Gastrocnemius medialis (tissue), 4 donors: ENCODE measurements around the gene CFAP46. TPM values are rescaled to one million over a fixed set of nuclear protein-coding genes. Genes with fewer than 3 reads are reported as not detected.
"Not testable (repeated sequence)": the region's sequence is repeated elsewhere in the genome, so short reads cannot be mapped to it uniquely, and the experiment has no call there.

Source experiments
- ATAC-seq, 2 donors: fragments of 150-250 bp; one replicate each; pipeline ENCODE4 v1.9.1; 2016
- DNase-seq, 2 donors: peaks; one replicate each; pipeline ENCODE4 v3.0.0-alpha.2; 2019
- H3K27ac ChIP-seq, 4 donors: fragments of 200-600 bp; sonication (generic); 1 replicate in 1 of 4; 2 replicates in 3 of 4; pipeline ENCODE4 v1.5.1; 2016 to 2018; ENCODE audit warnings: mild to moderate bottlenecking in 2 of 4, moderate library complexity in 1 of 4
- H3K27me3 ChIP-seq, 3 donors: fragments of 200-600 bp; sonication (generic) in 2 of 3; 1 replicate in 1 of 3; 2 replicates in 2 of 3; pipeline versions ENCODE4 v1.5.1 to v1.6.0; 2016 to 2019; ENCODE audit warnings: mild to moderate bottlenecking in 1 of 3, moderate library complexity in 1 of 3
- H3K36me3 ChIP-seq, 2 donors: fragments of 200-600 bp; sonication (generic) in 1 of 2; one replicate each; pipeline ENCODE4 v1.5.1; 2017 to 2018
- H3K4me1 ChIP-seq, 2 donors: fragments of 200-600 bp; sonication (generic) in 1 of 2; one replicate each; pipeline ENCODE4 v1.5.1; 2016 to 2017; ENCODE audit warnings: mild to moderate bottlenecking in 2 of 2
- H3K4me3 ChIP-seq, 4 donors: fragments of 200-600 bp; sonication (generic) in 3 of 4; 1 replicate in 1 of 4; 2 replicates in 3 of 4; pipeline ENCODE4 v1.5.1; 2016 to 2019; ENCODE audit warnings: mild to moderate bottlenecking in 2 of 4
- H3K9me3 ChIP-seq, 3 donors: fragments of 200-600 bp; sonication (generic) in 2 of 3; 1 replicate in 1 of 3; 2 replicates in 2 of 3; pipeline ENCODE4 v1.5.1; 2016 to 2019
- POLR2A ChIP-seq, 2 donors: fragments of 450-650 bp; IDR thresholded peaks; one replicate each; pipeline ENCODE4 v1.6.1; 2017; ENCODE audit warnings: antibody characterized with exemption in 2 of 2, mild to moderate bottlenecking in 2 of 2, moderate library complexity in 2 of 2
- in situ Hi-C, 4 donors: fragments of 200-750 bp; cut with MboI; loops; one replicate each; pipeline versions ENCODE4 v1.15.0 to v1.8.0; 2017; ENCODE audit warnings: low sequenced_read_pairs in 4 of 4
- intact Hi-C: fragments of 100-400 bp; cut with DNase I; formaldehyde crosslinking; loops from one replicate; pipeline ENCODE4 v1.15.1; 2023; ENCODE audit warnings: low total_unique reads
- total RNA-seq, 4 donors: library from RNA; depleted of rRNA; stranded (reverse); fragments of >200 nt; gene quantifications; one replicate each; pipeline versions ENCODE4 v1.1.0 to v1.2.3, GENCODE V29; 2016
- TF ChIP-seq, protein P1 (sequence below), 5 experiments: fragments of 450-650 bp in 3 of 5; fragments of 200-600 bp in 2 of 5; sonication (generic) in 2 of 5; IDR thresholded peaks in 4 of 5; conservative IDR thresholded peaks in 1 of 5; 1 replicate in 4 of 5; 2 replicates in 1 of 5; pipeline ENCODE4 v1.5.1; 2016 to 2019; ENCODE audit warnings: antibody characterized with exemption in 5 of 5, mild to moderate bottlenecking in 3 of 5, moderate library complexity in 3 of 5

Gene CFAP46
- total RNA-seq, 4 donors from 2014 or later: 4.2 to 27.9 (median 11.9) TPM

DNA sequence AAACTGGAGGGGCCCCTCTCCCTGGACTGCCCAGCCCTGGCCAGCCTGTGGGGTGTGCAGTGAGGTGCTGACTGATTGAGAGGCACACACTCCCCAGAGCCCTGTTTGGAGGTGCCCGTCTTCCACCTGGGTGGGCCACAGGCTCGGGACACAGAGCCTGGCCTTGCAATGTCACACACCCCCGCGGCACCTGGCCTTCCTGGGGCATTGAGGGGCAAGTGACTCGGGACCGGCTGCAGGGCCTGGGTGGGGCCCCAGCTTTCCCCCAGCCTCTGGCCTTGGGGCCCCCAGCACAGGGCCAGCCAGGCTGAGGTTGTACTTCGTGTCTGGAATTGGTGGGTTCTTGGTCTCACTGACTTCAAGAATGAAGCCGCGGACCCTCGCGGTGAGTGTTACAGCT, 142.5 kb downstream of the CFAP46 start:
- DNase-seq (no peak), ATAC-seq (no peak)
- no peak overlapping the region for H3K4me3 ChIP-seq
- no peaks in the 10 kb centered on the region for H3K4me1 ChIP-seq
- intact Hi-C loops: no loop called here
- TF ChIP-seq, protein P1, sequence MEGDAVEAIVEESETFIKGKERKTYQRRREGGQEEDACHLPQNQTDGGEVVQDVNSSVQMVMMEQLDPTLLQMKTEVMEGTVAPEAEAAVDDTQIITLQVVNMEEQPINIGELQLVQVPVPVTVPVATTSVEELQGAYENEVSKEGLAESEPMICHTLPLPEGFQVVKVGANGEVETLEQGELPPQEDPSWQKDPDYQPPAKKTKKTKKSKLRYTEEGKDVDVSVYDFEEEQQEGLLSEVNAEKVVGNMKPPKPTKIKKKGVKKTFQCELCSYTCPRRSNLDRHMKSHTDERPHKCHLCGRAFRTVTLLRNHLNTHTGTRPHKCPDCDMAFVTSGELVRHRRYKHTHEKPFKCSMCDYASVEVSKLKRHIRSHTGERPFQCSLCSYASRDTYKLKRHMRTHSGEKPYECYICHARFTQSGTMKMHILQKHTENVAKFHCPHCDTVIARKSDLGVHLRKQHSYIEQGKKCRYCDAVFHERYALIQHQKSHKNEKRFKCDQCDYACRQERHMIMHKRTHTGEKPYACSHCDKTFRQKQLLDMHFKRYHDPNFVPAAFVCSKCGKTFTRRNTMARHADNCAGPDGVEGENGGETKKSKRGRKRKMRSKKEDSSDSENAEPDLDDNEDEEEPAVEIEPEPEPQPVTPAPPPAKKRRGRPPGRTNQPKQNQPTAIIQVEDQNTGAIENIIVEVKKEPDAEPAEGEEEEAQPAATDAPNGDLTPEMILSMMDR (IDR thresholded peaks at IDR 0.05 in 4 of 5, conservative IDR thresholded peaks at IDR 0.05 in 1 of 5): no peak
- no peak for TF ChIP-seq POLR2A (IDR thresholded peaks at IDR 0.05)
- H3K36me3 ChIP-seq: no peaks in the 10 kb centered on the region
- no peaks in the 10 kb centered on the region for H3K9me3 ChIP-seq
- H3K27me3 ChIP-seq: peaks cover 0 to 3% (median 3%) of the 10 kb centered on the region in 3 donors
- in situ Hi-C loops: no loop called here
- H3K27ac ChIP-seq: no peak overlapping the region

DNA sequence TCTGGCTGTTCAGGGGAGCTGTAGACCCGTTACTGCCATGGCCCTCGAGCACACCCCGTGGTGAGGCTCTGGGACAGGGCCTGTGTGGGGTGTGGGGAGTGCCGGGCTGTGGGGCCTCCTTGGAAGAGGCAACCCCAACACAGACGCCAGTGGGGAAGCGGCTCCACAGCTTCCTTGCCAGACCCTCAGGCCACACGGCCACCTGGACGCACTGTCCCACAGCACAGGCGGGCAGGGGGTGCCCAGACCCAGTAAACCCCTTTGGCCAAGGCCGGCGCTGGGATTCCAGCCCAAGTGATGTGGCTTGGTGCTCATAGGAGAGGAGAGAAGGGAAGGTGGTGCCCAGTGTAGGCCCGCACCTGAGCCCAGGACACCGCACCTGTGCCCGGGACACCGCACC, 143.5 kb downstream of the CFAP46 start:
- Histone ChIP-seq H3K36me3 (no peaks in the 10 kb centered on the region), H3K27me3 (peaks cover 0 to 13% (median 6%) of the 10 kb centered on the region in 3 donors), H3K4me1 (no peaks in the 10 kb centered on the region), H3K4me3 (no peak overlapping the region), H3K27ac (no peak overlapping the region), H3K9me3 (no peaks in the 10 kb centered on the region)
- ATAC-seq (no peak), DNase-seq (no peak)
- intact Hi-C loops: no loop called here
- in situ Hi-C loops: no loop called here
- no peak for TF ChIP-seq POLR2A (IDR thresholded peaks at IDR 0.05)
- TF ChIP-seq, protein P1 (IDR thresholded peaks at IDR 0.05 in 4 of 5, conservative IDR thresholded peaks at IDR 0.05 in 1 of 5): no peak

DNA sequence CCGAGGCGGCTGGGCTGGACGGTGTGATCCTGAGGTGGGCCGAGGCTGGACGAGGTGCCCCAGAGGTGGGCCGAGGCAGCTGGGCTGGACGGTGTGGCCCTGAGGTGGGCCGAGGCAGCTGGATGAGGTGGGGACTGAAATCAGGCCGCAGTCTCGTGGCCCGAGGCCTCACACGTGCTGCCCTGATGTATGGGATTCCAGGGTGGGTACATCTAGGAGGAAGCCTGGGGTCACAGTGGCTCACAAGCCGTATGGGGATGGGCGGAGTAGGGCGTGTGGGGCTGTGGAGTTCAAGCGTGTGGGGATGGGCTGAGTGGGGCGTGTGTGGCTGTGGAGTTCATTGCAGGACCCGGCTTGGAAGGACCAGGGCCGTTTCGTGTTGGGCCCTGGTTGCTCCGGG, 144.0 kb downstream of the CFAP46 start:
- intact Hi-C loops: no loop called here
- TF ChIP-seq, protein P1 (IDR thresholded peaks at IDR 0.05 in 4 of 5, conservative IDR thresholded peaks at IDR 0.05 in 1 of 5): no peak
- no peak for TF ChIP-seq POLR2A (IDR thresholded peaks at IDR 0.05)
- Histone ChIP-seq H3K36me3 (no peaks in the 10 kb centered on the region), H3K9me3 (no peaks in the 10 kb centered on the region), H3K4me3 (no peak overlapping the region), H3K4me1 (no peaks in the 10 kb centered on the region), H3K27ac (no peak overlapping the region), H3K27me3 (peaks cover 0 to 18% (median 11%) of the 10 kb centered on the region in 3 donors)
- DNase-seq (no peak), ATAC-seq (no peak)
- in situ Hi-C loops: no loop called here

DNA sequence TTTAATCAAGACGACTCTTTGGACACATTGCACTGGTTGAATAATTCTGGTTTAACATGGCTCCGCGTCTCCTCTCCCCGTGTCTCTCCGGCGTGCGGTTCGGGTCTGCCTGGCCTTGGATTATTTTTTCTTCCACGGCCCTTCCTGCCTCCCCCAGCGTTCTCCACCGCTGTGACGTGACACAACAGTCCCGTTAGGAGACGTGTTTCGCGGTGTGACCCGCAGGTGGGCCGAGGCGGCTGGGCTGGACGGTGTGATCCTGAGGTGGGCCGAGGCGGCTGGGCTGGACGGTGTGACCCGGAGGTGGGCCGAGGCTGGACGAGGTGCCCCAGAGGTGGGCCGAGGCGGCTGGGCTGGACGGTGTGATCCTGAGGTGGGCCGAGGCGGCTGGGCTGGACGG, 144.4 kb downstream of the CFAP46 start:
- H3K27ac ChIP-seq, H3K4me1 ChIP-seq, H3K9me3 ChIP-seq, ATAC-seq, H3K36me3 ChIP-seq, H3K4me3 ChIP-seq, in situ Hi-C loops, intact Hi-C loops, DNase-seq: not testable (repeated sequence)
- H3K27me3 ChIP-seq: peaks cover 0 to 22% (median 14%) of the 10 kb centered on the region in 3 donors

GRCh38 chr10:132796846-132797245, 145.5 kb downstream of the CFAP46 start:
- in situ Hi-C loops: no loop called here
- Histone ChIP-seq H3K9me3 (no peaks in the 10 kb centered on the region), H3K36me3 (no peaks in the 10 kb centered on the region), H3K27ac (no peak overlapping the region), H3K4me1 (no peaks in the 10 kb centered on the region), H3K4me3 (no peak overlapping the region), H3K27me3 (peaks cover 0 to 25% (median 11%) of the 10 kb centered on the region in 3 donors)
- intact Hi-C loops: no loop called here
- TF ChIP-seq POLR2A (IDR thresholded peaks at IDR 0.05): no peak
- TF ChIP-seq, protein P1 (IDR thresholded peaks at IDR 0.05 in 4 of 5, conservative IDR thresholded peaks at IDR 0.05 in 1 of 5): no peak
- ATAC-seq: no peak
- no peak for DNase-seq
